Dermis blood vessel endothelial cell (primary cell): ENCODE data around the gene CYTL1. TPM values are rescaled to one million over a fixed set of nuclear protein-coding genes. Genes with fewer than 3 reads are reported as not detected.

Experiments used
- total RNA-seq: library from RNA; depleted of rRNA; stranded (reverse); fragments of >200 nt; gene quantifications from 2 replicates; pipeline ENCODE4 v1.2.3, GENCODE V29; 2014

The CYTL1 gene
- total RNA-seq, 1 donor from 2014 or later: 57.5 TPM

Other genes with a start within 250 kb of the CYTL1 start
- 3.7 and 9.0 TPM in 2 replicates for gene MSX1, start 159.8 kb downstream of the CYTL1 start, total RNA-seq
- 24.2 and 24.6 TPM in 2 replicates for gene STK32B, start 32.0 kb upstream of the CYTL1 start, total RNA-seq